Ishikawa (cell line): ENCODE measurements around the gene FCMR.

Source experiments
- CEBPB ChIP-seq: IDR thresholded peaks from 2 replicates; pipeline ENCODE4 v1.6.1; 2012
- EP300 ChIP-seq: IDR thresholded peaks from 2 replicates; pipeline ENCODE4 v1.6.1; 2012; ENCODE audit warnings: borderline replicate concordance
- FOXM1 ChIP-seq: IDR thresholded peaks from 2 replicates; pipeline ENCODE4 v1.6.1; 2012; ENCODE audit warnings: low read depth, borderline replicate concordance
- MAX ChIP-seq: IDR thresholded peaks from 2 replicates; pipeline ENCODE4 v1.6.1; 2012
- NFIC ChIP-seq: IDR thresholded peaks from 2 replicates; pipeline ENCODE4 v1.6.1; 2012
- TAF1 ChIP-seq: IDR thresholded peaks from 2 replicates; pipeline ENCODE4 v1.6.1; 2012; ENCODE audit warnings: low read depth, mild to moderate bottlenecking
- TCF12 ChIP-seq: IDR thresholded peaks from 2 replicates; pipeline ENCODE4 v1.6.1; 2012; ENCODE audit warnings: low read depth
- TEAD4 ChIP-seq: IDR thresholded peaks from 2 replicates; pipeline ENCODE4 v1.6.1; 2012
- YY1 ChIP-seq: IDR thresholded peaks from 2 replicates; pipeline ENCODE4 v1.6.1; 2012; ENCODE audit warnings: low read depth
- ZBTB7A ChIP-seq: IDR thresholded peaks from 2 replicates; pipeline ENCODE4 v1.6.1; 2012; ENCODE audit warnings: low read depth

GRCh38 chr1:206911064-206911663 lies 10.6 kb downstream of the FCMR start:
- TF ChIP-seq EP300 (no peak), MAX (no peak), CEBPB (no peak), TEAD4 (no peak), ZBTB7A (no peak), TAF1 (no peak), NFIC (no peak), TCF12 (no peak), YY1 (no peak), FOXM1 (no peak)
